Astrocyte (in vitro differentiated cells and primary cell): ENCODE measurements around the gene JMJD1C. TPM values are rescaled to one million over a fixed set of nuclear protein-coding genes. Genes with fewer than 3 reads are reported as not detected.

ENCODE experiments used
- DNase-seq: peaks from one replicate; pipeline ENCODE4 v3.0.0-alpha.2; 2010; ENCODE audit warnings: low read depth
- FAIRE-seq: peaks from 2 replicates; lab custom pipeline; 2011; peaks lifted over from hg19 to GRCh38; lab: Jason Lieb, UNC
- H2AFZ ChIP-seq: 2 replicates; pipeline ENCODE4 v1.6.0; 2012; ENCODE audit warnings: low read depth, low read length, inconsistent platforms
- H3K27ac ChIP-seq: 2 replicates; pipeline ENCODE4 v1.5.1; 2011; ENCODE audit warnings: low read depth, low read length, inconsistent platforms
- H3K27me3 ChIP-seq: 2 replicates; pipeline ENCODE4 v1.6.0; 2011; ENCODE audit warnings: low read length, inconsistent platforms; ENCODE audit not compliant: insufficient read depth
- H3K36me3 ChIP-seq: 2 replicates; pipeline ENCODE4 v1.5.1; 2011; ENCODE audit warnings: low read length, inconsistent platforms; ENCODE audit not compliant: insufficient read depth
- H3K4me1 ChIP-seq: 2 replicates; pipeline ENCODE4 v1.5.1; 2011; ENCODE audit warnings: low read length, inconsistent platforms; ENCODE audit not compliant: insufficient read depth
- H3K4me2 ChIP-seq: 2 replicates; pipeline ENCODE4 v1.6.0; 2012; ENCODE audit warnings: low read length, inconsistent platforms
- H3K4me3 ChIP-seq: 2 replicates; pipeline ENCODE4 v1.5.1; 2011; ENCODE audit warnings: low read depth, mild to moderate bottlenecking, low read length, inconsistent platforms; ENCODE audit not compliant: insufficient read depth
- H3K79me2 ChIP-seq: 2 replicates; pipeline ENCODE4 v1.6.0; 2012; ENCODE audit warnings: mild to moderate bottlenecking, low read length, inconsistent platforms; ENCODE audit not compliant: insufficient read depth
- H3K9ac ChIP-seq: 2 replicates; pipeline ENCODE4 v1.6.0; 2012; ENCODE audit warnings: mild to moderate bottlenecking, low read length, inconsistent platforms
- H3K9me3 ChIP-seq: 2 replicates; pipeline ENCODE4 v1.5.1; 2012; ENCODE audit warnings: low read depth, mild to moderate bottlenecking, low read length, inconsistent platforms; ENCODE audit not compliant: insufficient read depth
- H4K20me1 ChIP-seq: 2 replicates; pipeline ENCODE4 v1.6.0; 2012; ENCODE audit warnings: low read length, inconsistent platforms; ENCODE audit not compliant: insufficient read depth
- H3K27ac Mint-ChIP-seq: one replicate; pipeline ENCODE4 v1.8.0; 2021; ENCODE audit warnings: mild to moderate bottlenecking, mixed read lengths; ENCODE audit not compliant: unreplicated experiment
- H3K27me3 Mint-ChIP-seq: one replicate; pipeline ENCODE4 v1.8.0; 2021; ENCODE audit warnings: low read depth, mixed read lengths; ENCODE audit not compliant: unreplicated experiment
- H3K36me3 Mint-ChIP-seq: one replicate; pipeline ENCODE4 v1.8.0; 2021; ENCODE audit warnings: low read depth, mixed read lengths; ENCODE audit not compliant: unreplicated experiment
- H3K4me1 Mint-ChIP-seq: one replicate; pipeline ENCODE4 v1.8.0; 2021; ENCODE audit warnings: low read depth, mixed read lengths; ENCODE audit not compliant: unreplicated experiment
- H3K4me3 Mint-ChIP-seq: one replicate; pipeline ENCODE4 v1.8.0; 2021; ENCODE audit warnings: mild to moderate bottlenecking, moderate library complexity, mixed read lengths; ENCODE audit not compliant: unreplicated experiment
- H3K9me3 Mint-ChIP-seq: one replicate; pipeline ENCODE4 v1.8.0; 2021; ENCODE audit warnings: mild to moderate bottlenecking, mixed read lengths; ENCODE audit not compliant: unreplicated experiment
- EZH2 ChIP-seq: IDR thresholded peaks from 2 replicates; pipeline ENCODE4 v1.6.1; 2012; ENCODE audit warnings: mild to moderate bottlenecking, low read length, inconsistent platforms; ENCODE audit not compliant: insufficient read depth
- total RNA-seq: library from RNA; stranded (reverse); gene quantifications from 2 replicates; pipeline ENCODE4 v1.2.1, GENCODE V29; 2021
- TF ChIP-seq, protein P1 (sequence below): IDR thresholded peaks from 2 replicates; pipeline ENCODE4 v1.5.1; 2011; ENCODE audit warnings: low read depth, mild to moderate bottlenecking, inconsistent platforms, low read length, moderate library complexity; ENCODE audit not compliant: insufficient read depth

Gene JMJD1C
- total RNA-seq, 1 donor from 2014 or later, result 61.0 TPM

DNA sequence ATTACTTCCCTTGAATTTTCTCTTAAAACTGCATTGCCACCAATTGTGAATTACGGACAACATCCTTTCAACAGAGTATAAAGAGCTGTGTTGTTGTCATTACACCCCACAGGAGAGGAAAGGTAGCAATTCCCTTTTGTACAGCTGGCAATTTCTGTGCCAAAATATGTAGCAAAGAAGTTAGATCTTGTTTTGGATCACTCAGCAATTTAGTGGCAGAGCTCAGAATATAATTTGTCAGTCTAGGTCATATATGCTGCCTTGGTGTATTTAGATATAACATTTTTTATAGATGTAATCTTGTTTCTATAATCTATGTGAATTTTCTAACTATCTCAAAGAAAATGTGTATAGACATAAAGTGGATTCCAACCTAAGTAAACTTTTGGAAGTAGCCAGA, 293.9 kb downstream of the JMJD1C start:
- peaks cover 2% of the 10 kb centered on the region for H3K36me3 Mint-ChIP-seq

DNA sequence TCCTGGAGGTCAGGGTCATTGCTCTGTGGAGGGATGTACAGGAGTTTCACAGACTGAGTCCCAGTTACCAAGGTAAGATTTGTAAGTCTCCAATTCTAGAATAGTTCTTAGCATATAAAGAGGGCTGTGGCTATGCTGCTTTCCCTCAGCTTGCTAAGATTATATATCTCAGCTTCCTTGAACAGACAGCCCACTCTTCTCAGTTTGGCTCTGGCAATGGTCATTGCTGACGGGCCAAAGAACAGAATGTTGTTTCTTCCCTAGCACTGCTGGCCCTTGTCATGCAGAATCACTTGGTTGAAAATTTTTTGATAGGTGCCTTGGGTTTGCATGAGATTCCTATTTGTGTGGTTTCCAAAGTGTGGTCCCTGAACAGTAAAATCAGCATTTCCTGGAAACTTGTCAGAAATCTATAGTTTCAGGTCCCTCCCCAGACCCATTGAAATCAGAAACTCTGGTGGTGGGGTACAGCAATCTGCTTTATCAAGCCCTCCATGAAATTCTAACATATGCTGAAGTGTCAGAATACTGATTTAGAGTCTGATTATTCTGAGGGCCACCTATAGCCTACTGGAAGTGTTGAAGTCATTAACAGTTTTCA, 294.4 kb downstream of the JMJD1C start:
- no peak overlapping the region for H3K4me3 Mint-ChIP-seq
- no peak overlapping the region for H3K27ac ChIP-seq
- peaks cover 2% of the 10 kb centered on the region for H3K36me3 Mint-ChIP-seq
- no peaks in the 10 kb centered on the region for H3K4me1 ChIP-seq
- no peak overlapping the region for H3K9ac ChIP-seq
- no peak for FAIRE-seq
- no peak overlapping the region for H3K4me3 ChIP-seq
- H3K9me3 ChIP-seq, result no peaks in the 10 kb centered on the region
- H3K4me1 Mint-ChIP-seq, result peaks cover 30% of the 10 kb centered on the region
- no peaks in the 10 kb centered on the region for H3K79me2 ChIP-seq
- H3K36me3 ChIP-seq, result peaks cover 50% of the 10 kb centered on the region
- no peak overlapping the region for H3K27ac Mint-ChIP-seq
- peaks cover 13% of the 10 kb centered on the region for H4K20me1 ChIP-seq
- H2AFZ ChIP-seq, result no peak overlapping the region
- DNase-seq, result no peak
- H3K4me2 ChIP-seq, result no peak overlapping the region
- no peaks in the 10 kb centered on the region for H3K9me3 Mint-ChIP-seq
- H3K27me3 Mint-ChIP-seq, result no peaks in the 10 kb centered on the region
- no peaks in the 10 kb centered on the region for H3K27me3 ChIP-seq
- TF ChIP-seq, protein P1, sequence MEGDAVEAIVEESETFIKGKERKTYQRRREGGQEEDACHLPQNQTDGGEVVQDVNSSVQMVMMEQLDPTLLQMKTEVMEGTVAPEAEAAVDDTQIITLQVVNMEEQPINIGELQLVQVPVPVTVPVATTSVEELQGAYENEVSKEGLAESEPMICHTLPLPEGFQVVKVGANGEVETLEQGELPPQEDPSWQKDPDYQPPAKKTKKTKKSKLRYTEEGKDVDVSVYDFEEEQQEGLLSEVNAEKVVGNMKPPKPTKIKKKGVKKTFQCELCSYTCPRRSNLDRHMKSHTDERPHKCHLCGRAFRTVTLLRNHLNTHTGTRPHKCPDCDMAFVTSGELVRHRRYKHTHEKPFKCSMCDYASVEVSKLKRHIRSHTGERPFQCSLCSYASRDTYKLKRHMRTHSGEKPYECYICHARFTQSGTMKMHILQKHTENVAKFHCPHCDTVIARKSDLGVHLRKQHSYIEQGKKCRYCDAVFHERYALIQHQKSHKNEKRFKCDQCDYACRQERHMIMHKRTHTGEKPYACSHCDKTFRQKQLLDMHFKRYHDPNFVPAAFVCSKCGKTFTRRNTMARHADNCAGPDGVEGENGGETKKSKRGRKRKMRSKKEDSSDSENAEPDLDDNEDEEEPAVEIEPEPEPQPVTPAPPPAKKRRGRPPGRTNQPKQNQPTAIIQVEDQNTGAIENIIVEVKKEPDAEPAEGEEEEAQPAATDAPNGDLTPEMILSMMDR, result no peak
- TF ChIP-seq EZH2, result no peak

More for the DNA sequence above, 293.9 kb downstream of the JMJD1C start:
- Histone ChIP-seq H2AFZ (no peak overlapping the region), H3K9ac (no peak overlapping the region), H3K4me1 (no peaks in the 10 kb centered on the region), H3K79me2 (no peaks in the 10 kb centered on the region), H3K4me2 (no peak overlapping the region), H3K27ac (no peak overlapping the region), H4K20me1 (peaks cover 9% of the 10 kb centered on the region), H3K9me3 (no peaks in the 10 kb centered on the region), H3K27me3 (no peaks in the 10 kb centered on the region), H3K36me3 (peaks cover 55% of the 10 kb centered on the region), H3K4me3 (no peak overlapping the region)
- Mint-ChIP-seq H3K27me3 (no peaks in the 10 kb centered on the region), H3K4me1 (peaks cover 30% of the 10 kb centered on the region), H3K4me3 (no peak overlapping the region), H3K27ac (no peak overlapping the region), H3K9me3 (no peaks in the 10 kb centered on the region)
- TF ChIP-seq, protein P1, result no peak
- no peak for TF ChIP-seq EZH2
- no peak for DNase-seq
- no peak for FAIRE-seq

DNA sequence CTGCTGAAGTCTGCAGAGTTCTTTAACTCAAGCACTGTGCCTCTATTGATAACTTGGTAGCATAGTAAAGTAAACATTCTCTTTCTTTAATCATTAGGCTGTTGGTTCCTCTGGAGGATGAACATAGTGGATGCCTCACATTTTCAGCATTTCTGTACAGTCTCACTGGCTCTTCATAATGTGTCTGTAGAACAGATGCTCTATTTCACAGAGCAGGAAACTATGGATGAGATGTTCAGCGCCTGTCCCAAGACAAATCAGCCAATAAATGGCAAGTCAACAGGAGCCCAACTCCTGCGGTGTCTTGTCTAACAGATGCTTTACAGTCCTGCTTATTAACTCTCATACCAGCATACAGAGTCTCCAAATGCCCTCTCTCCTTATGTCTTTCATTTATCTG, 296.2 kb downstream of the JMJD1C start:
- no peaks in the 10 kb centered on the region for H3K9me3 ChIP-seq
- H3K9me3 Mint-ChIP-seq, result no peaks in the 10 kb centered on the region
- no peak overlapping the region for H3K4me3 ChIP-seq
- H2AFZ ChIP-seq, result no peak overlapping the region
- no peak overlapping the region for H3K9ac ChIP-seq
- no peak overlapping the region for H3K4me3 Mint-ChIP-seq
- H4K20me1 ChIP-seq, result peaks cover 16% of the 10 kb centered on the region
- FAIRE-seq (no peak), DNase-seq (no peak)
- no peaks in the 10 kb centered on the region for H3K27me3 Mint-ChIP-seq
- peaks cover 30% of the 10 kb centered on the region for H3K4me1 Mint-ChIP-seq
- TF ChIP-seq EZH2, result no peak
- TF ChIP-seq, protein P1, result no peak
- H3K4me2 ChIP-seq, result no peak overlapping the region
- H3K4me1 ChIP-seq, result no peaks in the 10 kb centered on the region
- no peaks in the 10 kb centered on the region for H3K79me2 ChIP-seq
- no peaks in the 10 kb centered on the region for H3K27me3 ChIP-seq
- no peak overlapping the region for H3K27ac ChIP-seq
- peaks cover 2% of the 10 kb centered on the region for H3K36me3 Mint-ChIP-seq
- peaks cover 52% of the 10 kb centered on the region for H3K36me3 ChIP-seq
- H3K27ac Mint-ChIP-seq, result no peak overlapping the region
